Measurements from ENCODE around the gene SLC35F3.
"Not testable (repeated sequence)": the region's sequence is repeated elsewhere in the genome, so short reads cannot be mapped to it uniquely, and the experiment has no call there.

The SLC35F3 gene

DNA sequence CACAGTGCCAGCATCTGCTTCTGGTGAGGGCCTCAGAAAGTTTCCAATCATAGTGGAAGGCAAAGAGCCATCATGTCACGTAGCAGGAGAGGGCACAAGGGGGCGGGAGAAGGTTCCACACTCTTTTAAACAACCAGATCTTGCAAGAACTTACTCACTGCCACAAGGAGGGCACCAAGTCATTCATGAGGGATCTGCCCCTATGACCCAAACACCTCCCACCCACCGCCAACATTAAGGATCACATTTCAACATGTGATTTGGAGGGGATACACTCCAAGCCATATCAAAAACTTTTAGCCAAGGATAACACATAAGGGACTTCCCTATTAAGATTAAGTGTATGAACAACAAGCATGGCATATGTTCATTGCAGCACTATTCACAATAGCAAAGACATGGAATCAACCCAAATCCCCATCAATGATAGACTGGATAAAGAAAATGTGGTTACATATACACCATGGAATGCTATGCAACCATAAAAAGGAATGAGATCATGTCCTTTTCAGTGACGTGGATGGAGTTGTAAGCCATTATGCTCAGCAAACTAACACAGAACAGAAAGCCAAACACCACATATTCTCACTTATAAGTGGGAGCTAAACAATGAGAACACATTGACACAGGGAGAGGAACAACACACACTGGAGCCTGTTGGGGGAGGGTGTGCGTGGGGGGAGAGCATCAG, 19.9 kb upstream of the SLC35F3 start:
- H3K27ac ChIP-seq (replicated peaks; ENCODE audit: low read length): no peak overlapping the region
- no peak for DNase-seq (ENCODE audit: low spot score)
- H4K8ac ChIP-seq (ENCODE audit: low read depth, low read length): no peak overlapping the region
- no peak overlapping the region for H3K14ac ChIP-seq (ENCODE audit: low read length)
- no peak overlapping the region for H2AFZ ChIP-seq (ENCODE audit: low read length)
- H2BK12ac ChIP-seq (ENCODE audit: low read length): no peak overlapping the region
- H2BK120ac ChIP-seq (ENCODE audit: low read depth, low read length): no peak overlapping the region
- no peak overlapping the region for H3K18ac ChIP-seq (ENCODE audit: low read length)
- no peak overlapping the region for H2BK15ac ChIP-seq (ENCODE audit: low read length)
- no peak overlapping the region for H3K4me3 ChIP-seq (ENCODE audit: low read length in 2 of 2)
- H4K91ac ChIP-seq (ENCODE audit: low read depth, low read length, poor library complexity): no peak overlapping the region
- H3K4me2 ChIP-seq (ENCODE audit: insufficient read depth, low read length, poor library complexity, severe bottlenecking): no peak overlapping the region
- WGBS, 2 donors (ENCODE audit: extremely low coverage in 2 of 2, insufficient read length in 2 of 2, insufficient replicate concordance in 1 of 2): no CpG with 5 or more reads among the region's 5 CpGs
- H2BK5ac ChIP-seq (ENCODE audit: low read length): no peak overlapping the region
- no peaks in the 10 kb centered on the region for H3K79me1 ChIP-seq (ENCODE audit: low read depth, low read length)
- H3K23ac ChIP-seq (ENCODE audit: low read depth, low read length, poor library complexity): no peak overlapping the region
- no peak overlapping the region for H2AK5ac ChIP-seq (ENCODE audit: low read depth, low read length)
- no peak overlapping the region for H3K4ac ChIP-seq (ENCODE audit: low read length)
- H3K4me1 ChIP-seq (ENCODE audit: control insufficient read depth in 2 of 2, insufficient read depth in 1 of 2, low read depth in 1 of 2, low read length in 2 of 2): no peaks in the 10 kb centered on the region
- no peaks in the 10 kb centered on the region for H3K36me3 ChIP-seq (replicated peaks in 1 of 2; ENCODE audit: control insufficient read depth in 2 of 2, insufficient read depth in 2 of 2, low read length in 2 of 2)
- H3K27me3 ChIP-seq (ENCODE audit: control insufficient read depth in 3 of 3, insufficient read depth in 3 of 3, low read depth in 1 of 3, low read length in 3 of 3): no peaks in the 10 kb centered on the region
- H3K9me3 ChIP-seq (replicated peaks in 1 of 2; ENCODE audit: control insufficient read depth in 2 of 2, insufficient read depth in 1 of 2, low read depth in 1 of 2, low read length in 2 of 2): no peaks in the 10 kb centered on the region
- H3K9ac ChIP-seq (ENCODE audit: low read depth, low read length, poor library complexity): no peak overlapping the region

DNA sequence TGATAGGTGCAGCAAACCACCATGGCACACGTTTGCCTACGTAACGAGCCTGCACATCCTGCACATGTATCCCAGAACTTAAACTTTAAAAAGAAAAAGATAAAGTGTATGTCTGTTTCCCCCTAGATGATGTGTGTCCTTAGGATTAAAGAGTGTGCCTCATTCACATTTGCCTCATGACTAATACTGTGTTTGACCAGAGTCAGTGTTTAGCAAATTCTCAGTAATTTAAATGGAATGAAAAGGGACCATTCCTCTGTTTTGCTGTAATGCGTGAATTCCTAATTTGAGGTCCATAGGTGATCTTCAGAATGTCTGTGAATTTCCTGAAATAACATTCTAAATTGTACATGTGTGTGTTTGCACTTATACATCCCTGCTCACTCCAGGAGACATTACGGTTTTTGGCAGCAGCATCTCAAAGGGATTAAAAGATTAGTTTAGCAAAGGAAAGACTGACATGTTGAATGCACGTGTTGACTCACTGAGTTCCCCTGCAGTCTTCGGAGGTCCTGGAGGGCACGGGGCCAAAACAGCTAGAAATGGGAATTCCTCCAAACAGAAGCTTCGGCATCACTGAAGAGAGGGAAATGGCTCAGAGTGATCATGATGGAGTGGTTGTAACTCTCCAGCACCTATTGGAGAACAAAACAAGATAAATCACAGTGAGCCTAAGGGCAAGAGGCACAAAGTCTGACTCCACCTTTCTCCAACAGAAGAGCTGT, 19.1 kb upstream of the SLC35F3 start:
- H2AFZ ChIP-seq (ENCODE audit: low read length): no peak overlapping the region
- H2BK15ac ChIP-seq (ENCODE audit: low read length): no peak overlapping the region
- DNase-seq (ENCODE audit: low spot score): no peak
- no peak overlapping the region for H3K27ac ChIP-seq (replicated peaks; ENCODE audit: low read length)
- no peaks in the 10 kb centered on the region for H3K36me3 ChIP-seq (replicated peaks in 1 of 2; ENCODE audit: control insufficient read depth in 2 of 2, insufficient read depth in 2 of 2, low read length in 2 of 2)
- no peaks in the 10 kb centered on the region for H3K27me3 ChIP-seq (ENCODE audit: control insufficient read depth in 3 of 3, insufficient read depth in 3 of 3, low read depth in 1 of 3, low read length in 3 of 3)
- no peak overlapping the region for H3K18ac ChIP-seq (ENCODE audit: low read length)
- H3K4ac ChIP-seq (ENCODE audit: low read length): no peak overlapping the region
- H3K79me1 ChIP-seq (ENCODE audit: low read depth, low read length): no peaks in the 10 kb centered on the region
- no CpG with 5 or more reads among the region's 9 CpGs for WGBS, 2 donors (ENCODE audit: extremely low coverage in 2 of 2, insufficient read length in 2 of 2, insufficient replicate concordance in 1 of 2)
- H2BK120ac ChIP-seq (ENCODE audit: low read depth, low read length): no peak overlapping the region
- no peaks in the 10 kb centered on the region for H3K4me1 ChIP-seq (ENCODE audit: control insufficient read depth in 2 of 2, insufficient read depth in 1 of 2, low read depth in 1 of 2, low read length in 2 of 2)
- H3K4me3 ChIP-seq (ENCODE audit: low read length in 2 of 2): no peak overlapping the region
- no peak overlapping the region for H2BK5ac ChIP-seq (ENCODE audit: low read length)
- no peaks in the 10 kb centered on the region for H3K9me3 ChIP-seq (replicated peaks in 1 of 2; ENCODE audit: control insufficient read depth in 2 of 2, insufficient read depth in 1 of 2, low read depth in 1 of 2, low read length in 2 of 2)
- no peak overlapping the region for H3K4me2 ChIP-seq (ENCODE audit: insufficient read depth, low read length, poor library complexity, severe bottlenecking)
- no peak overlapping the region for H2AK5ac ChIP-seq (ENCODE audit: low read depth, low read length)
- no peak overlapping the region for H4K8ac ChIP-seq (ENCODE audit: low read depth, low read length)
- H3K14ac ChIP-seq (ENCODE audit: low read length): no peak overlapping the region
- no peak overlapping the region for H4K91ac ChIP-seq (ENCODE audit: low read depth, low read length, poor library complexity)
- H2BK12ac ChIP-seq (ENCODE audit: low read length): no peak overlapping the region
- H3K23ac ChIP-seq (ENCODE audit: low read depth, low read length, poor library complexity): no peak overlapping the region
- no peak overlapping the region for H3K9ac ChIP-seq (ENCODE audit: low read depth, low read length, poor library complexity)

DNA sequence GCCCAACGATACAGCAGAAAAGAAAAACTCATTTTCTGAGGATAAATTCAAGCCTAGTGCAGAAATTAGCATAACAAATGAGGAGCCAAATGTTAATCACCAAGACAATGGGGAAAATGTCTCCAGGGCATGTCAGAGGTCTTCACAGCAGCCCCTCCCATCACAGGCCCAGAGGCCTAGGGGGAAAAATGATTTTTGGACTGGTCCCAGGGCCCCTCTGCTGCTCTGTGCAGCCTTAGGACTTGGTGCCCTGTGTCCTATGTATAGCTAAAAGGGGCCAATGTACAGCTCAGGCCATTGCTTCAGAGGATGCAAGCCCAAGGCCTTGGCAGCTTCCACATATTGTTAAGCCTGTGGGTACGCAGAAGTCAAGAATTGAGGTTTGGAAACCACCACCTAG, 13.3 kb upstream of the SLC35F3 start:
- not testable (repeated sequence) for H3K18ac ChIP-seq (ENCODE audit: low read length); H4K8ac ChIP-seq (ENCODE audit: low read depth, low read length); H3K79me1 ChIP-seq (ENCODE audit: low read depth, low read length); H3K4ac ChIP-seq (ENCODE audit: low read length); H3K4me1 ChIP-seq (ENCODE audit: control insufficient read depth in 2 of 2, insufficient read depth in 1 of 2, low read depth in 1 of 2, low read length in 2 of 2); H2BK15ac ChIP-seq (ENCODE audit: low read length); H2BK120ac ChIP-seq (ENCODE audit: low read depth, low read length); H2BK12ac ChIP-seq (ENCODE audit: low read length); H3K4me3 ChIP-seq (ENCODE audit: low read length in 2 of 2); H3K9ac ChIP-seq (ENCODE audit: low read depth, low read length, poor library complexity); H3K27ac ChIP-seq (replicated peaks; ENCODE audit: low read length); H3K4me2 ChIP-seq (ENCODE audit: insufficient read depth, low read length, poor library complexity, severe bottlenecking); H2AK5ac ChIP-seq (ENCODE audit: low read depth, low read length); H3K23ac ChIP-seq (ENCODE audit: low read depth, low read length, poor library complexity); H3K36me3 ChIP-seq (replicated peaks in 1 of 2; ENCODE audit: control insufficient read depth in 2 of 2, insufficient read depth in 2 of 2, low read length in 2 of 2); H3K27me3 ChIP-seq (ENCODE audit: control insufficient read depth in 3 of 3, insufficient read depth in 3 of 3, low read depth in 1 of 3, low read length in 3 of 3); H4K91ac ChIP-seq (ENCODE audit: low read depth, low read length, poor library complexity); H2AFZ ChIP-seq (ENCODE audit: low read length); H3K14ac ChIP-seq (ENCODE audit: low read length); H2BK5ac ChIP-seq (ENCODE audit: low read length); H3K9me3 ChIP-seq (replicated peaks in 1 of 2; ENCODE audit: control insufficient read depth in 2 of 2, insufficient read depth in 1 of 2, low read depth in 1 of 2, low read length in 2 of 2); DNase-seq (ENCODE audit: low spot score)
- no CpG with 5 or more reads among the region's 2 CpGs for WGBS, 2 donors (ENCODE audit: extremely low coverage in 2 of 2, insufficient read length in 2 of 2, insufficient replicate concordance in 1 of 2)

DNA sequence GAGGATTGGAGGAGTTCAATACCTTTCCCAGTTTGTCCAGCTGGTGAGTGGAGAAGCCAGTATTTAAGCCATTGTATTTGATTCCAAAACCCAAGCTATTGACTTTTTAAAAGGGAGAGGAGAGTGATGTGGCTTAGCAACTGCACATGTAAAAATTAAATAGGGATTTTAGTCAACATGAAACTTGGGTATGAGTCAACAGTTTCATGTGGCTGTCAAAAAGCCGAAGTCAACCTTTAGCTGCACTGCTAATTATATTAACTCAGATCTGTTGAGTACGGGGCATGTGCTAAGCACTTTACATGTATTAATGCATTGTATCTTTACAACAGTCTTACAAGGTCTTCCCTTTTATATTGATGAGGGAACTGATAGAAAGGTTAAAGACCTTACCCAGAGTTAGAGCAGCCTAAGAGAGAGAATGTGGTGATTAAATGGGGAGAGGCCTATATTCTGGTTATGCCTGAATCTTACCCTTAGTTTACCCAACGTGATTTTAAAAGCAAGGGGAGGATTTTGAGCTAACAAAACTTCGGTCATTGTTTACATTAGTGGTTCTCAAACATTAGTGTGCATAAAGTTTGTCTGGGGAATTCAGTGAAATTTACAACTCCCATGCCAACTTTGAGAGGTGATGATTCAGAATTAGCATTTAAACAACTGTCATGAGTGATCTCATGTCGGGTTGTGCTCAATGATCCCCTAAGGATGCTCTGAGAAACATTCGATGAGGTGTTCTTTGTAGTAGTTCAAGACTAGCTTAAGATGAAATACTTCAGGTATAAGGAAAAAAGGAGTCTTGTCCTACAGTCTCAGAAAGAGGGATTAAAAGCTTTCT, 6.9 kb upstream of the SLC35F3 start:
- H3K27ac ChIP-seq (replicated peaks; ENCODE audit: low read length): no peak overlapping the region
- WGBS, 2 donors (ENCODE audit: extremely low coverage in 2 of 2, insufficient read length in 2 of 2, insufficient replicate concordance in 1 of 2): no CpG with 5 or more reads among the region's 6 CpGs
- no peak overlapping the region for H2BK120ac ChIP-seq (ENCODE audit: low read depth, low read length)
- no peak overlapping the region for H3K18ac ChIP-seq (ENCODE audit: low read length)
- H2BK15ac ChIP-seq (ENCODE audit: low read length): no peak overlapping the region
- no peaks in the 10 kb centered on the region for H3K4me1 ChIP-seq (ENCODE audit: control insufficient read depth in 2 of 2, insufficient read depth in 1 of 2, low read depth in 1 of 2, low read length in 2 of 2)
- H3K9me3 ChIP-seq (replicated peaks in 1 of 2; ENCODE audit: control insufficient read depth in 2 of 2, insufficient read depth in 1 of 2, low read depth in 1 of 2, low read length in 2 of 2): no peaks in the 10 kb centered on the region
- DNase-seq (ENCODE audit: low spot score): no peak
- no peak overlapping the region for H3K14ac ChIP-seq (ENCODE audit: low read length)
- H3K79me1 ChIP-seq (ENCODE audit: low read depth, low read length): no peaks in the 10 kb centered on the region
- H4K91ac ChIP-seq (ENCODE audit: low read depth, low read length, poor library complexity): no peak overlapping the region
- H2AFZ ChIP-seq (ENCODE audit: low read length): no peak overlapping the region
- no peak overlapping the region for H3K23ac ChIP-seq (ENCODE audit: low read depth, low read length, poor library complexity)
- H2AK5ac ChIP-seq (ENCODE audit: low read depth, low read length): no peak overlapping the region
- no peak overlapping the region for H3K4ac ChIP-seq (ENCODE audit: low read length)
- H3K36me3 ChIP-seq (replicated peaks in 1 of 2; ENCODE audit: control insufficient read depth in 2 of 2, insufficient read depth in 2 of 2, low read length in 2 of 2): no peaks in the 10 kb centered on the region
- H3K4me2 ChIP-seq (ENCODE audit: insufficient read depth, low read length, poor library complexity, severe bottlenecking): no peak overlapping the region
- H2BK12ac ChIP-seq (ENCODE audit: low read length): no peak overlapping the region
- no peak overlapping the region for H3K9ac ChIP-seq (ENCODE audit: low read depth, low read length, poor library complexity)
- H4K8ac ChIP-seq (ENCODE audit: low read depth, low read length): no peak overlapping the region
- H2BK5ac ChIP-seq (ENCODE audit: low read length): no peak overlapping the region
- no peaks in the 10 kb centered on the region for H3K27me3 ChIP-seq (ENCODE audit: control insufficient read depth in 3 of 3, insufficient read depth in 3 of 3, low read depth in 1 of 3, low read length in 3 of 3)
- H3K4me3 ChIP-seq (ENCODE audit: low read length in 2 of 2): no peak overlapping the region

Data from neuronal stem cell (in vitro differentiated cells).